Activated CD8-positive, alpha-beta memory T cell treated with anti-CD3 and anti-CD28 coated beads for 24 hours (primary cell): ENCODE results near the gene STT3A.

Experiments
- DNase-seq: peaks from one replicate; pipeline ENCODE4 v3.0.0-alpha.2; 2020

Gene STT3A

DNA sequence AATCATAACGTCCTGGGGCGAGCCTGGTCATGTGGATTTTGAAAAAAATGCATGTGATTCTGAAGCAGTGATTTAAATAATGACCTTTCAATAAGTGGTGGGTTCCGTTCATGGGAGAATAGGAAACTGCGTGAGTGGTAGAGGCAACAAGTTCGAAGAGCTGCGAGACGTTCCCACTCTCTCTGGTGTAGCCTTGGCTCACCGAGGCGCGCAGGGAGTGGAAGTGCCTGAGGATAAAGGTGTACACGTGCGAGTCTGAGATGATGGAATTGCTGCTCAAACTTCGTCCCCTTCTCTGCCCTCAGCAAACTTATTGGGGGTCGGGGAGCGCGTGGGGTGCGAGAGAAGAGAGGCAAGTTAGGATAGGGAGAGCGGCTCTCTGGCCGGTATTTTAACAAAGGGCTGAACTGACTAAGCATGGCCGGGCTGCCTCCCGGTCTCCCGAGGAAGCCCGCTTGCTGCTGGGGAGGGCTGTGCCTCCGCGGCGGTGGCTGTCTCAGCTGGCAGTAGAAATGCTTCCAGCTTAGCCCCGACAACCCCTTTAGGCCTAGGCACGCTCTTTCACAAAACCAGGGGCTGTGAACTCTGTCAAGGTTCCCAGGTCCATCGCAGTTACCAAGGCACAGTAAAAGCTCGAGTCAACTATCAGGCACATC lies 875 bp upstream of the STT3A start:
- peak; percentile 82 for DNase-seq

DNA sequence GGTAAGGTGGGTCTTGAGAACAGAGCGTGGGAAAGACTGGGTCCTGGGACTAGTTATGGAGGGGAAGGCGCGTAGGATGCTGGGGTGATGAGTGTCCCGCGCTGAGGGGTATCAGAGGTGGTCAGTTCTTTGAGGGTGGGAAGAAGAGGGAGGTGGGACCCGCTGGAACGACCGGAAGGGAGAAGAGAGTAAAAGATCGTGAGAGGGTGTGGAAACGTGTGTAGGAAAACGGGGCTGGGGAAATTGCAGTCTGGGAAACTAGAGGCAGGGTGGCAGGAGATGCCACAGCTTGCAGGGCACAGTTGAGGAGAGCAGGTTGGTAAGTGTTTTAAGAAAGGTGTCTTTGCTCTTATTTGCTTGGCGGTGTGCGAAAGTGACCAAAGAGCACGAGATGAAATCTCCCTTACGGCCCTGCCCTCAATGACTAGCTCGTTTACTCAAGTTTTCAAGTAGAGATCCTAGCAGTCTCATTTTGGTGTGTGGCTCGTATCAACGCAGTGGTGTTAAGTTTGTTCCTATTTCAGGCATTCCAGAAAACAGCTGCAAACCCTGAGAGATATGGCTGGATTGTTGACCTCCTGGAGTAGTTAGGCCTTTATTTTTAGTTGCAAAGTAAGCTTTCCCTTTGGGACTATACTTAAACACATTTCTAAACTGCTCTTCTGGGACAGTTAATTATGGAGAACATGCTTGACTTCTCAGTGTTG lies 615 bp downstream of the STT3A start:
- no peak for DNase-seq

DNA sequence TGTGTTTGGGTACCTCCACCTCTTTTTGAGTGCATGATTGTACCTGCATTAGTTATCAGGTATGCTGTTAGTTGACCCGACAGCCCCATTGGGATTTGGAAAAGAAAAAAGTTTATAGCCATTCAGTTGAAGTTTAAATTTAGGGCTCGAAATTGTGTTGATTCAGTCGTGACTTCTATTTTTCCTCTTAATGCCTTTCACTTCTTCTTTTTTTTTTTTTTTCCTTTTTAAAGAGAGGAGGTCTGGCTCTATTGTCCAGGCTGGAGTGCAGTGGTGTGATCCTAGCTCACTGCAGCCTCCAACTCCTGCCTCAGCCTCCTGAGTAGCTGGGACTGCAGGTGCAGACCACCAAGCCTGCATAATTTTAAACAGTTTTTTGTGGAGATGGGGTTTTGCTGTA lies 2.3 kb downstream of the STT3A start:
- DNase-seq = no peak

DNA sequence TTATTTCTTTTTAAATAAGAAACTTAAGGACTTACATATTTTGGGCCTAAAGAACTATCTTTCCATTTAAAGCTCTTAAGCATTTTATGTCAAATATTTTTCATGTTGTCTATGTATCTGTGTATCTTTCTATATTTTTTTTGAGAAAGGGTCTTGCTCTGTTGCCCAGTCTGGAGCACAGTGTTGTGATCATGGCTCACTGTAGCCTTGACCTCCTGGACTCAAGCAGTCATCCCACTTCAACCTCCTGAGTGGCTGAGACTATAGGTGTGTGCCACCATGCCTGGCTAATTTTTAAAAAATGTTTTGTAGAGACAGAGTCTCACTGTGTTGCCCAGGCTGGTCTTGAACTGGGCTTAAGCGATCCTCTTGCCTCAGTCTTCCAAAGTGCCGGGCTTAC lies 8.0 kb downstream of the STT3A start:
- no peak for DNase-seq

DNA sequence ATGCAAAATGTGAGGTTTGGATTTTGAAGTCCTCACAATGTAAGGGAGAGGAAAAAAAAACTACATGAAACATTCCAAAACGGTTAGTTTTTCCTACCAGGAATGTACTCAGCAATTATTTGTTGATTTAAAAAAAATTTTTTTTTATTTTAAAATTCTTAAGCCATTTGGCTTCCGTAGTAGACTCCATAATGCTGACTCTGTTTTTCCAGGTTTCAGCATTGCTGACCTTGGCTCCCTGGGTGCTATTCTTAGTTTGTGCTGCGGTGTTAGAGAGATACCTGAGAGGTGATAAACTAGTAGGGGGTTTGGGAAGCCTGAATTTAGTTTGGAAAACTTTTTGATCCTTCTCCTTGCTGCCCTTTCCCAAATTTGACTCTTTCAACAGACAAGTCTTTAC lies 10.6 kb downstream of the STT3A start:
- no peak for DNase-seq

DNA sequence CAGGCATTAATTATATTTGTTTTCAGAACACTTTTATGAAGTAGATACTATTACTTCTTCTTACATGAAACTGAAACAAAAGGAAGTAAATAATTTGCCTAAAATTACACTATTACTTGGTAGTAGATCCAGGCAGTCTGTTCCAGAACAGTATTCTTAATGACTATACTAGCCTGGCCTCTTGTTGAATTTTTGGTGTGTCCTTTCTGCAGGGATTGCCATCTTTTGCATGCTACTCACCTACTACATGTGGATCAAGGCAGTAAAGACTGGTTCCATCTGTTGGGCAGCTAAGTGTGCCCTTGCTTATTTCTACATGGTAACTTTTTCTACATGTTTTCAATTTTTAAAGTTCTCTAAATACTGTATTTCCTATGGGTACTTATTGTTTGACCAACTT lies 12.8 kb downstream of the STT3A start:
- no peak for DNase-seq

DNA sequence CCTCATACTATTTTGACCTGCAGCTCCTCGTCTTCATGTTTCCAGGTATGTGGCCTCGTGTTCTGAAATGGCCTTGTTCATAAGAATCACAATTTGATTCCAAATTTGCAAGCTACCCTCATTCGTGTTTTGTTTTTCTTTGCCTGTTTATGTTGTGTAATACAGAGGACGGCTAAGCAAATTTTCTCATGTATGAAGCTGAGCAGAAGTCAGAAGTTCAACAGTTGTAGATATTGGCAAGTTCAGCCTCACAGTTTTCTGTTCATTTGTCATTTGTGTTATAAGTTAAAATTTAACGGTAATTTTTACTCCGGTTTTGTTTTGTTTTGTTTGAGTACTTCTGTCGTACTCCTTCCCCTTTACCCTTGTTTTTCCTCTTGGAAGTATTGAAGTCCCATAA lies 16.9 kb downstream of the STT3A start:
- no peak for DNase-seq

DNA sequence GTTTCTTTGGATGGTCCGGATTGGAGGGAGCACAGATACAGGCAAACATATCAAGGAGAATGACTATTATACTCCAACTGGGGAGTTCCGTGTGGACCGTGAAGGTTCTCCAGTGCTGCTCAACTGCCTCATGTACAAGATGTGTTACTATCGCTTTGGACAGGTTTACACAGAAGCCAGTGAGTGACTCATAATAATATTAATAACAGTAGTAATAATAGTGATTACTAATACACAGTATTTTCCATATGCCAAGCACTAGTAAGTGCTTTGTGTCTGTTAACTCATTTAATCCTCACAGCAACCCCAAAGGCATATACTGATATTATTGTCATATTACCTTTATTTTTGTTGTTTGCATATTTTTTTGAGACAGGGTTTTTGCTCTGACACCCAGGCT lies 25.7 kb downstream of the STT3A start:
- DNase-seq = no peak

DNA sequence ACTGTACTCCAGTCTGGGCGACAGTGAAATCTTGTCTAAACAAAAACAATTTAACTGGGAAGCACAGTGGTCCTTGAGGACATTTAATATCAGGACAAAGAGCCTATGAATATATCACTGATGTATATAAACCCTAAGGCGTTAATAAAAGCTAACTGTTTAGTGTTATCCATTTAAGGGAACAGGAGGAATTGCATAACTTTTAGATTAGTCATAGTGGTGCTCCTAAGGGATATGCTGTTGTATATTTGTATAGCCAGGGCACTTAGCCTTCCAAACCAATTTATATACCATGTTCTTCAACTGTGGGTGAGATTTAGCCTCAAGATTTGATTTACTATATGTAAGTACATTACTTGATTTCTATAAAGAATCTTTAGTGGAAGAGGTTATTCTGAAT lies 29.3 kb downstream of the STT3A start:
- no peak for DNase-seq

DNA sequence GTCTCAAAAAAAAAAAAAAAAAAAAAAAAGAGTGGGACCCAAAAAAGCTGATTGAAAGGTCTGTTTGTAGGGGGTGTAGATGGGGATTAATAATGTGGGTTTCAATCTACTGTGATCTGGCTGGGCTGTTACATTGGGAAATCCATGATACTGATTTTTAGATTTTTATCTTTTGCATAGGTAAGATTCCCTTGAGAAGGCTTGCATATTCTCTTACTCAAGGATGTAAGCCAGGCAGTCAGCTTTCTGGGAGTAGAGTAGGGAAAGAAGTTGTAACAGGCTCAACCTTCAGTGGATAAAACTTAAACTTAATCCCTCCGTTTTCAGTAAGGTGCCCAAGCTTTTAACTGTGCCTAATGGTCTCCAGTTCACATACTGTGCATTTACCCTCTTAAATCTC lies 30.4 kb downstream of the STT3A start:
- no peak for DNase-seq

DNA sequence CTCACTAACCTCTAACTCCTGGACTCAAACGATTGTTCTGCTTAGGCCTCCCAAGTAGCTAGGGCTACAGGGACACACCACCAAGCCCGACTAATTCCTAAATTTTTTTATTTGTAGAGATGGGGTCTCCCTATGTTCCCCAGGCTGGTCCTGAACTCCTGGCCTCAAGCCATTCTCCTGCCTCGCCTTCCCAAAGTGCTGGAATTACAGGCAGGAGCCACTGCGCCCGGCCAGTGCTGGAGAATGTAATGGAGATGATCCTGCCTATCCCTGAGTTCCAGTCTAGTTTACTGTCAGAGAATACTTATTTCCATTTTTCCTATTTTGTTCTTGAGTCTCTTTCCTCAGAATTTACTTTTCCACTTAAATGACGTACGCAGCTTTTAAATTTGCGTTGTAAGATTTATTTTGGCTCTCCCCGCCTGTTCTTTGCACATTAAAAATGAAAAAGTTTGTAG lies 32.1 kb downstream of the STT3A start, which contains the start of gene CHEK1:
CHEK1 (plus strand) TSS at position 408 of the 458 bp plus-strand sequence. CDS start 1,606 bp downstream, outside the sequence.
- DNase-seq = peak; percentile 58

DNA sequence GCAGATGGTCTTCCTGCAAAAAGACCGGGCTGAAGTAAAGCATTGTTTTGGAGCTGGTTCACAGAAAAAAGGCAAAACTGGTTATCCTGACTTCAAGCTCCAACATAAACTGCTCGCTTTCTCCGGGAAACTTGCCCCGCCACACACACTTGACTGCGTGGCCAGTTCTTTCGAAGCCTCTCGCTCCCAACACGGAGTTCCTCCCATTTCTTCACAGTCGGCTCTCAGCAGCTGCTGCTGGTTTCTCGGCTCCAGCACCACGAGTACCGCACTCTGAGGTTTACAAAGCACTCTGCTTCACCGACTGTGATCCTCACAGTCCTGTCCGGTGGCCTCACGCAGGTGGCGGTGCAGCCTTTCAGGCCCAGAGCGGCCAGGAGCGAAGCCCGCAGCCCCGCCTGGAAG lies 32.6 kb downstream of the STT3A start:
- no peak for DNase-seq

DNA sequence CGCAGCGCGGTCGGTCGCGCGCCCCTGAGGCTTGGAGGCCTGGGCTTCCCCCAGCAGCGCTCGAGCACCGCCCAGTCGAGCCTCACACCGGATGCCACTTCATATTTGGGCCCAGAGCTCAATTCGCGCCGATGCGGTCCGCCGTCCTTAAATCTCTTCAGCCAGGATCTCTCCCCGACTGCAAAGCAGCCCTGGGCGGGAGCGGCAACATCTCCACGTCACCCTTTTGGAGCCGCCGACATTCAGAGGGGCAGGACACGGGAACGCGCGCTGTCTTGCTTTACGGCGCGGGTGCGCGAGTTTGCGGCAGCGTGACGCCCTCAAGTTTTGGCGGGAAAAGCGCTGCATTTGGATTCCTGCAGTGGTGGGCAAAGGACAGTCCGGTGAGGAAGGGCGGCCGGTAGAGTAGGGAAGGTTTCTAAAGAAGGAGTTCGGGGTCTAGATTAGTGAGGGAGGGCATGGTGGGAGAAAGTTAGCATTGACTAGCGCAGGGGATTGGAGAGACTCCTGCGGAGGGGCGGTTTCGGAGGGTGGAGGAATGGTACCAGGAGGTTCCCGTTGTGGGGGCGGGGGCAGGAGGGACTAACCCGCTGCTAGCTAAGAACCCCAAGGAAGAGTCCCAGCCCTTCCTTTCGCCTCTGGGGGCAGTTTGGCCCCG lies 33.1 kb downstream of the STT3A start:
- DNase-seq = peak; percentile 96

DNA sequence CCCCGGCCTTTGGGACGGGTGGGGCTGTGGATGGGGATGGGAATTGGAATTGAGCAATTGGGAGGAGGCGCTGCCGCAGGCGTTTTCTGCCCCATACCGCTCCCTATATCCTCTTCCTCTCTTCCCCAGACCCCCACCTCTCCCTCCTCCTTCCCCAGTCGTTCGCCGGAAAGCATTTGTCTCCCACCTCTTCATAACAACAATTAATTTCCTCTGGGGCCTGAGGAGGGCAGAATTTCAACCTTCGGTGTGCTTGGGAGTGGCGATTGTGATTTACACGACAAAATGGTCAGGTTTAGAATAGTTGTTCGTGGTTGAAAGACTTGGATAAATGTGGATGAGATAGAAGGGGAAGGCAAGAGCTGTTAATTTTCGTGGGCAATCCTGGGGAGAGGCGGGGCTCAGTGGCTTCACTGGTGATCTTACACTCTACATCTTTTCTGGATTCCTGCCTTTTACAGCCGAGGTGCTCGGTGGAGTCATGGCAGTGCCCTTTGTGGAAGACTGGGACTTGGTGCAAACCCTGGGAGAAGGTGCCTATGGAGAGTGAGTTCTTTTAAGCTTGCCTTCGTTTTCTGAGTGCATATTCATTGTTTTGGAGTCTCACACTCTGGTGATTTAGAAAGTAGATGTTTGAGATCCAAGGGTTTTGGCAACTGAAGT lies 33.8 kb downstream of the STT3A start:
- DNase-seq = no peak

DNA sequence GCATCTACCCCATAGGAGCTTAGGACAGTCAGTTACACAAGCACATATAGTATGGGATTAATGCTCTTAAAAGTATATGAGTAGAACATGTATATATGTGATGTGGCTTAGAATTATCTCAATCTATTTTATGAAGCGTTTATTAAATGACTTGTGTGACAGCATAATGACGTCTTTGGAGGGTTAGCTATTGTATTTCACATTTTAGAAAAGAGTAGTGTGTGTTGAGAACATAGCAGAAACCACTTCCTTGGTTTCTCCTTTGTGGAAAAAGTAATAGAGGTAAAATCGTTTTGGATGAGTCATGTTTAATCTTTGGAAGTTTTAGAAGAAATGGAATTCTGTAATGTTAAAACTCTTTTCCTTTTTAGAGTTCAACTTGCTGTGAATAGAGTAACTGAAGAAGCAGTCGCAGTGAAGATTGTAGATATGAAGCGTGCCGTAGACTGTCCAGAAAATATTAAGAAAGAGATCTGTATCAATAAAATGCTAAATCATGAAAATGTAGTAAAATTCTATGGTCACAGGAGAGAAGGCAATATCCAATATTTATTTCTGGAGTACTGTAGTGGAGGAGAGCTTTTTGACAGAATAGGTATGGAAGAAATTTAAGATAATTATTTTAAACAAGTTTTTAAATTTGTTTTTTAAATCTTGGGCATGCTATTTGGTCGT lies 34.7 kb downstream of the STT3A start:
- DNase-seq = no peak

DNA sequence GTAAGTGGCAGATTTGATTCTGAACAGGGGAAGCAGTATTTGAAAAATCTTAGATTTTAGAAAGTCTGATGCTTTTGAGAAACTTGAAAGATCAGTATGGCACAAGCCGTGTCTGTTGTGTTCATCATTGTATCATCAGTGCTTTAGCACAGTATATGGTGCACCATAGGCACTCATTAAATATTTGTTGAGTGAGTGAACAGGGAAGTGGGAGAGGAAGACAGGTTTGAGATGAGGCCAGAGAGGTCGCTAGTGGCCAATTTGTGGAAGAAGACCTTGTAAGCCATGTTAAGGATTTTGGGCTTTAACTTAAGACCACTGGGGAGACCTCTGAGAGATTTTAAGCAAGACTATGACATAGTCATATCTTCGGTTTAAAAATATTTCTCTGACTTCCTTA lies 45.2 kb downstream of the STT3A start:
- DNase-seq = no peak

DNA sequence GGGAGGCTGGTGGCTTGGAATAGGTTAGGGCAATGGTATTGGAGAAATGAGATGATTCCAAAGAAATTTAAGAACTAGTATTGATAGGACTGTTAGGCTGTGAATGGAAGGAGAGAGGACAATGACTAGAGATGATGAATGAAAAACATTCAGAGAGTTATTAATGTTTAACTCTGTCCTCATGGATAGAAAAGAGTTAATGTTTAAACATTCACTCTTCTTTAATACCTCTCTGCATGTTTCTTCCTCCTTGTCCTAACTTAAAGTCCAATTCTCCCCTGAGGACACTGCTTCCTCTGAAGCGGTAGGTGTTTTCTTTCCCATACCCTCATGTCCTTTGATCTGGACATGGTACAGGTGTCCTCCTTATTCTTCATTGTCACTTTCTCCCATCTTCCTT lies 45.7 kb downstream of the STT3A start:
- DNase-seq = no peak

DNA sequence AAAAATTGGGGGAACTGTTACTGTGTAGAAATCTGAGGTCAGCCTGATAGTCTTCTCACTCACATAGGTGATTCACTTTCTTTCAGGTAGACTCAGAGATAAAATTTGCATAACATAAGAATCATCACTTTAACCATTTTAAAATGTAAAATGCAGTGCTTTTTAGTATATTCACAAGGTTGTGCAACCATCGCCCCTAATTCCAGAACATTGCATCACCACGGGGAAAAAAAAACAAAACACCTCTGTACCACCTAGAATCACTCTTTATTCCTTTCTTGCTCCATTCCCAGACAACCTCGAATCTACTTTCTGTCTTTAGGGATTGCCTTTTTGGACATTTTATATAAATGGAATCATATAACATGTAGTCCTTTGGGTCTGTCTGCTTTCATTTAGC lies 53.2 kb downstream of the STT3A start:
- no peak for DNase-seq

DNA sequence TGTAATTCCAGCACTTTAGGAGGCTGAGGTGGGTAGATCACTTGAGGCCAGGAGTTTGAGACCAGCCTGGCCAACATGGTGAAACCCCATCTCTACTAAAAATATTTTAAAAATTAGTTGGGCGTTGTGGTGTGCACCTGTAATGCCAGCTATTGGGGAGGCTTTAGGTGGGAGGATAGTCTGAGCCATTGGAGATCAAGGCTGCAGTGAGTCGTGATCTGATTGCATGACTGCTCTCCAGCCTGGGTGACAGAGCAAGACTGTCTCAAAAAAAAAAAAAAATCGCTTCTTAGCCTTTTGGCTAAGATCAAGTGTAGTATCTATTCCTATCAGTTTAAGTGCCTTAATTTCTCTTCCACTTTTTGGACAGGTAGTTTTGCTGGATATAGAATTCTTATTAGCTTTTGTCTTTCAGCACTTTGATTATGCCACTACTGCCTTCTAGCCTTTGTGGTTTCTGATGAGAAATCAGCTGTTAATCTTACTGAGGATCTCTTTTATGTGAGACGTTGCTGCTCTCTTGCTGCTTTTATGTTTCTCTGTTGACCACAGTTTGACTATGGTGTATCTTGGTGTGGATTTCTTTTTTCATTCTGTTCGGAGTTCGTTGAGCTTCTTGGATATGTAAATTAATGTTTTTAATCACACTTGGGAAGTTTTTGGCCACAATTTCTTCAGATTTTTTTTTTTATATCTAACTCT lies 57.0 kb downstream of the STT3A start:
- DNase-seq = no peak

DNA sequence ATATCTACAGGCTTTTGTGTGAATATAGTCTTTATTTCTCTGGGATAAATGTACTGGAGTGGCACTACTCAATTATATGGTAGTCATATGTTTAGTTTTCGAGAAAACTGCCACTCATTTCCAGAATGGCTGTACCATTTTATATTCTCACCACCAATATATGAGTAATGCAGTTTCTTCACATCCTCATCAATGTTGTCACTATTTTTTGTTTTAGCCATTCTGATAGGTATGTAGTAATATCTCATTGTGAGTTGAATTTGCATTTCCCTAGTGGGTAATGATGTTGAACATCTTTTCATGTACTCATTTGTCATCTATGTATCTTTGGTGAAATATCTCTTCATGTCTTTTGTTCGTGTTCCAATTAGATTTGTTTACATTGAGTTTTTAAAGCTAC lies 70.0 kb downstream of the STT3A start:
- DNase-seq = no peak

DNA sequence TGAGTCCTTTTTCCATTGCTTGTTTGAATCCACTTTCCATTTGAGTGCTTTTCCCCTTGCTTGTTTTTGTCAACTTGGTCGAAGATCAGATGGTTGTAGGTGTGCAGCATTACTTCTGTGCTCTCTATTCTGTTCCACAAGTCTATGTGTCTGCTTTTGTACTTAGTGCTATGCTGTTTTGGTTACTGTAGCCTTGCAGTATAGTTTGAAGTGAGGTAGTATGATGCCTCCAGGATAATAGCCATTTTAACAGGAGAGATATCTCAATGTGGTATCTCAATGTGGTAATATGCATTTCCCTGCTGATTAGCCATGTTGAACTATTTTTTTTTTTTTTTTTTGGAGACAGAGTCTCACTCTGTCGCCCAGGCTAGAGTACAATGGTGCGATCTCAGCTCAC lies 71.3 kb downstream of the STT3A start:
- no peak for DNase-seq

DNA sequence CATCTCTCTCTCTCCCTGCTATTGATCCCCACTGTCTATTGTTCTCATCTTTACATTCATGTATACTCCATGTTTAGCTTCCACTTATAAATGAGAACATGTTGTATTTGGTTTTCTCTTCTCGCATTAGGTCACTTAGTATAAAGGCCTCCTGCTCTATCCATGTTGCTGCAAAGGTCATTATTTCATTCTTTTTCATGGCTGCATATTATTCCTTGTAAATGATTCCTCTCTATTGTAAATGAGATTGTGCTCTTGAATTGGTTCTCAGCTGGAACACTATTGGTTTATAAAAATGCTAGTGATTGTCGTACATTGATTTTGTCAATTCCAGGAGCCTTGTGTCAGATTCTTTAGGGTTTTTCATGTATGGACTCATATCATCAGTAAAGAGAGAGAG lies 74.5 kb downstream of the STT3A start:
- DNase-seq = no peak
